Effector memory CD4-positive, alpha-beta T cell (primary cell): ENCODE results near the gene FAM193B.

Experiments
- DNase-seq, 3 donors: peaks; one replicate each; pipeline ENCODE4 v3.0.0-alpha.2; 2020
- H3K27ac ChIP-seq: 2 replicates; pipeline ENCODE4 v1.7.0; 2013; ENCODE audit warnings: mild to moderate bottlenecking, low read length, moderate library complexity; ENCODE audit not compliant: insufficient read depth, poor library complexity, severe bottlenecking
- H3K27me3 ChIP-seq: replicated peaks from 2 replicates; pipeline ENCODE4 v1.7.0; 2013; ENCODE audit warnings: mild to moderate bottlenecking, low read length; ENCODE audit not compliant: insufficient read depth, control insufficient read depth, poor library complexity, severe bottlenecking
- H3K36me3 ChIP-seq: 2 replicates; pipeline ENCODE4 v1.7.0; 2013; ENCODE audit warnings: mild to moderate bottlenecking, low read length, moderate library complexity; ENCODE audit not compliant: control insufficient read depth, insufficient read depth
- H3K4me1 ChIP-seq: 2 replicates; pipeline ENCODE4 v1.7.0; 2013; ENCODE audit warnings: low read length, mild to moderate bottlenecking; ENCODE audit not compliant: control insufficient read depth, insufficient read depth, poor library complexity, severe bottlenecking
- H3K4me3 ChIP-seq: 2 replicates; pipeline ENCODE4 v1.7.0; 2013; ENCODE audit warnings: low read length, low read depth, mild to moderate bottlenecking; ENCODE audit not compliant: insufficient read depth, poor library complexity, severe bottlenecking
- H3K9me3 ChIP-seq: 2 replicates; pipeline ENCODE4 v1.7.0; 2013; ENCODE audit warnings: mild to moderate bottlenecking, low read length, moderate library complexity; ENCODE audit not compliant: control insufficient read depth

The FAM193B gene

DNA sequence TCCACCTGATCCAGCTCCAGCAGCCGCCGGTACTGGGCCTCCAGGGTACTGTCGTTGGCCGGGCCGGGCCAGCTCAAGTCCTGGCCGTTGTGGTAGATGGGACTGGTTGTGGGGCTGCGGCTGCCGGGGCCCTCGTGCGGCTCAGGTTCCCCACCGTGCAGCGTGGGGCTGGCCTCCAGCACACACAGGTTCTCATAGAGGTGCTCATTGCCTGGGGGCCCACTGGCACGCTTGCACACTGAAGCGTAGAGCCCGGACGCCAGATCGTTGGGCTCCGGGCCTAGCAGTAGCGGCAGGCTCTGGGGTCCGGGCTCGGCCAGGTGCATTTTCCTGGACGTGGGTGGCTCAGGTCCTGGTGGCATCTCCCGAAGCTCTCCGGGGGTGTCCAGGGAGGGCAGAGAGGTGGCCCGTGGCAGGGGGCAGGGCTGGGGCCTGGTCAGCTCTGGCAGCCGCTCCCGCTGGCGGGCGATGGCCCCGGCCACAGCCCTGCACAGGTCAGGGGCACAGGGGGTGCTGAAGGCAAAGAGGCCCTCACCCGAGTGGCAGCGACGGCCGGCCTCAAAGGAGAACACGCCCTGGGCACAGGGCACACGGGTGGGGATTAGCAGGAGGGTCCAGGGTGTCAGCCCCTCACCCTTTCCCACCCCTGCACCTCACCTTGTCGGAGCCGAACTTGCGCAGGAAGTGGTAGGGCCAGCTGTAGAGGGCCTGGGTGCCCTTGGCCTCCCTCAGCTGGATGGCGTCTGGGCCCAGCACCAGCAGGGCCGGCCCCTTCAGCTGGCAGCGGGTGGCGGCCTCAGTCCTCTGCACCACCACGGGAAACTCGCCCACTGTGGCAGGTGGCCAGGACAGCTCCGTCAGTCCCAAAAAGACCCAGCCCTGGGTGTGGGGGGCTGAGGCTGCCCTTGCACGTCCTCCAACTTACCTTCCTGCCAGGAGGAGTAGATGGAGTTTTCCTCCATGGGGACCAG lies 50.0 kb downstream of the FAM193B start:
- H3K4me3 ChIP-seq, result no peak overlapping the region

DNA sequence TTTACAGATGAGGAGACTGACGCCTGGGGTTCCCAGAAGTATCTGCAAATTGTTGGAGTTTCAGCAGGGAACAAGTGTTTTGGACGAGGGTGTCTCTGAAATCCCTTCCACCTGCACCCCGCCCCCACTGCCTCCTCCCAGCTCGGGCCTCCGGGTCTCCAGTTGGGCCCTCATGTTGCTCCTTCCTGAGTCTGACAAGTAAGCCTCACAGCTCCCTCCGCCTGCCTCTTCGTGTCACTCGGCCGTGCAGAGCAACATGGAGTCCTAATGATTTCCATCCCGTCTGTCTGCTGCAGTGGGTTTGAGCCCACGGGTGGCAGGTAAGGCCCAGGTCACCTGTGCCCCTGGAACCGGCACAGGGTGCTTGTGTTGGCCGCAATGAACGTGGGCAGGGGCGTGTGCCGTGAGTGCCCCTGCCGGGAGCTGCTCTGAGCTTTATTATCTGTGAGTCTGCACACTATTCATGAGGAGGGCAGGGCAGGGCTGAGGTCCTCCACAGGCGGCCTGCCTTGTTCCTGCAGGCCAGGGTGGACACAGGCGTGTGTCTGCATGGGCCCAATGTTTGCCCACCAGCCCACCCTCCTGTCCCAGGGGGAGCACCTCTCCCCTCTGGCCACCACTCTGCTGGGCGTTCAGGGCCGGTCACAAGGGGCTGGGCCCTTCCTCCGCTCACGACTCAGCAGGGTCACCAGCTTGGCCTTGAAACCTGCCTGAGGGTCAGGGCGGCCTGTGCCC lies 50.8 kb downstream of the FAM193B start:
- peaks cover 4% of the 10 kb centered on the region for H3K4me1 ChIP-seq
- H3K4me3 ChIP-seq, result no peak overlapping the region

More for the DNA sequence above, 50.0 kb downstream of the FAM193B start:
- DNase-seq, result no peak
- H3K27ac ChIP-seq, result no peak overlapping the region
- H3K36me3 ChIP-seq, result no peaks in the 10 kb centered on the region
- no peaks in the 10 kb centered on the region for H3K27me3 ChIP-seq
- peaks cover 4% of the 10 kb centered on the region for H3K4me1 ChIP-seq
- H3K9me3 ChIP-seq, result no peaks in the 10 kb centered on the region

DNA sequence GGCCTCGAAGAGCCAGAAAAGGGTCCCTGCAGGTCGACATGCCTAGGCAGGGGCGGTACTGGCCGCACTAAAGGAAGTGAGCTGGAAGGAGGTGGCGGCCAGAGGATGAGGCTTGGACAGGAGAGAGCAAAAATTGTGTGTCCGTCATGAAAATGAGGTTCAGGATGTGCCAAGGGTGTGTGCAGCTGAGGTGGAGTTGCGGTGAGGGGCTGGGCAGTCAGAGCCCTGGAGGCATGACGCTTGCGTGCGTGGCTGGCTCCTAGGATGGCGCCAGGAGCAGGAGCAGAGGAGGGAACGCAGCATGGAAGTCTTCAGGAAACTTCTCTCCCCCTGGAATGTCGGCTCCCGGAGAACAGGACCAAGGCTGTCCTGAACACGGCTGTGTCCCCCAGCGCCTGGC lies 51.5 kb downstream of the FAM193B start:
- Histone ChIP-seq H3K36me3 (no peaks in the 10 kb centered on the region), H3K4me3 (no peak overlapping the region), H3K27ac (no peak overlapping the region), H3K27me3 (no peaks in the 10 kb centered on the region), H3K9me3 (no peaks in the 10 kb centered on the region), H3K4me1 (peaks cover 9% of the 10 kb centered on the region)
- DNase-seq, result no peak

More for the DNA sequence above, 50.8 kb downstream of the FAM193B start:
- H3K9me3 ChIP-seq, result no peaks in the 10 kb centered on the region
- H3K27ac ChIP-seq, result no peak overlapping the region
- no peak for DNase-seq
- H3K36me3 ChIP-seq, result no peaks in the 10 kb centered on the region
- H3K27me3 ChIP-seq, result no peaks in the 10 kb centered on the region

DNA sequence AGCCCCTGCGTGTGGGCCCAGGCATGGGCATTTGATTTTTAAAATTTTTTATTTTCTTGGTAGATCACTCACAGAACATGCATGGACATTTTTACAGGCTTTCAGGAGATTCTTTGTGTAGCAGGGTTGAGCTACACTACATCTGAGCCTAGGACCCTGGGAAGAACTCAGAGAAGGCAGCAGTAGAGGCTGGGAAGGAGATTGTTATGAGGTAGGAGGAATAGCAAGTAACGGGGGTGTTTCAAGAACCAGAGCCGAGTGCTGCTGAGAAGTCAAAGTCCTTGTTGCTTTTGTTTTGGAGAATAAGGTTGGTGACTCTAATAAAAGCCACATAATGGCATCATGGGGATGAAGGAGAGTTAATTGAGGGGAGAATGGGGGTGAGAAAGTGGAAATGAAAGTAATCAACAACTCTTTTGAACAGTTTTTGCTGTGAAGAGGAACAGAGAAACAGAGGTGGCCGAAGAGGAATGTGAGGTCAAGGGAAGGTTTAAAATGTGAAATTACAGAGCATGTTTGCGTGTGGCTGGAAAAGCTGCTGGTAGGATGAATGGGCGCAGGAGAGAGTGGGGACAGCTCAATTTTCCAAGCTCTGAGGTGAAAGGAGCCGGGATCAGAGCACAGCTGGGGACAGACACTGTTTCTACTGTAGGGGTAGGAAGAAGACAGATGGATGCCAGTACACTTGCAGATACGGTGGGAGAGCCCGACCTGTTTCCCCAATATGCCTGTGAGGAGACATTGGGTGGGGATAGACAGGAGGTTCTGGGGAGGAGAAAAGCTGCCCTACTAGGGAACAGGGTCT lies 52.3 kb downstream of the FAM193B start:
- H3K4me1 ChIP-seq, result peaks cover 16% of the 10 kb centered on the region
- no peaks in the 10 kb centered on the region for H3K9me3 ChIP-seq
- no peaks in the 10 kb centered on the region for H3K36me3 ChIP-seq
- no peak overlapping the region for H3K4me3 ChIP-seq
- no peaks in the 10 kb centered on the region for H3K27me3 ChIP-seq
- no peak overlapping the region for H3K27ac ChIP-seq
- DNase-seq, result no peak

DNA sequence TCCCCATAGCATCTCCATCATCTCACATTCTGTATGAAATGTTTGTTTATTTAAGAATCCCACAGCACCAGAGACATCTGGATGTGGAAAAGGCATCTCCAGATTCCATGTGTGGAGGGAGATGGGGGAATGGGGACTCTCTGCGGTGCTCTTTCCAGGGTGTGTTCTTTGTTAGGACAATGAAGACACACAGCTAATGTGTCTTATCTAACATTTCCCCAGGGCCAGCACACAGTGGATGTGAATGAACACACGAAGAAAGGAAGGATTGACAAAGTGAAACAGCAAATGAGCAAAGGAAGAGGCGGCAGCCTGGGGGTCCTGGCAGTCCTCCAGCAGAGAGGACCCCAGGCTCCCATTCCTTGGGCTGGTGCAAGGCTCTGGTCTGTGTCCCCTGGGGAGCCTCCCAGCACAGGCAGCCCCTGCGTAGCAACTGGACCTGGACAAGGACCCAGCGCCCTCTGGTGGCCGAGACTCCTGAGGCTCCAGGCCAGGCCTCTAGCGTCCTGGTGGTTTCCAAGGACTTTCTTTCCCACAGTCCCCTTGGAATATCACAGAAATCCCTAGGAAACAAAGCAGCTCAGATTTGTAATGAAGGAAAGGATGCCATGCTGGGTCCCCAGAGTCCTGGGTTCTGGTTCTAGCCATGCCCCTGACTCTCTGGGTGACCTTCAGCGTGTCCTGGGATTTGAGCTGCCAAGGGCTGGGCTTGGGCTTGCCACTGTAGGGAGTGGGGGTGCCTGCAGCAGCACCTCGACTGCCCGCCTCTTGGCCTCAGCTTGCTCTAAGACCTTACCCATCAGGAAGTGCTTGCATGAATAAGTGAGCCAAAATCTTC lies 53.5 kb downstream of the FAM193B start:
- Histone ChIP-seq H3K4me1 (peaks cover 22% of the 10 kb centered on the region), H3K9me3 (no peaks in the 10 kb centered on the region), H3K27ac (no peak overlapping the region), H3K4me3 (no peak overlapping the region), H3K27me3 (no peaks in the 10 kb centered on the region), H3K36me3 (no peaks in the 10 kb centered on the region)
- DNase-seq, result peak; percentile 60 to 76 (median 69)

DNA sequence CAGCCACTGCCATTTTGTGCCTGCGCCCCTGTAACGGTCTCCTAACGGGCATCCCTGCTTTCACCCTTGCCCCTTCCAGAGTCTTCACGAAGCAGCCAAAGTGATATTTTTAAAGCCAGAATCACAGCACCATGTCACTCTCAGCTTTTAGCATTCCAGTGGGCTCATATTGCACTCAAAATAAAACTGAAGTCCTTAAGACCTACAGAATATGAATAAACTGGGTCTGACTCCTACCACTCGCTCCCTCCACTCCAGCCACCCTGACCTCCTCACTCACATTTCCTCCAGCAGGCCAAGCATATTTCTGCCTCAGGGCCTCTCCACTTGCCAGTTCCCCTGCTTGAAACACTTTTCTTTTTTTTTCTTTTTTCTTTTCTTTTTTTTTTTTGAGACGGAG lies 54.5 kb downstream of the FAM193B start:
- no peak overlapping the region for H3K27ac ChIP-seq
- no peak for DNase-seq
- H3K36me3 ChIP-seq, result no peaks in the 10 kb centered on the region

DNA sequence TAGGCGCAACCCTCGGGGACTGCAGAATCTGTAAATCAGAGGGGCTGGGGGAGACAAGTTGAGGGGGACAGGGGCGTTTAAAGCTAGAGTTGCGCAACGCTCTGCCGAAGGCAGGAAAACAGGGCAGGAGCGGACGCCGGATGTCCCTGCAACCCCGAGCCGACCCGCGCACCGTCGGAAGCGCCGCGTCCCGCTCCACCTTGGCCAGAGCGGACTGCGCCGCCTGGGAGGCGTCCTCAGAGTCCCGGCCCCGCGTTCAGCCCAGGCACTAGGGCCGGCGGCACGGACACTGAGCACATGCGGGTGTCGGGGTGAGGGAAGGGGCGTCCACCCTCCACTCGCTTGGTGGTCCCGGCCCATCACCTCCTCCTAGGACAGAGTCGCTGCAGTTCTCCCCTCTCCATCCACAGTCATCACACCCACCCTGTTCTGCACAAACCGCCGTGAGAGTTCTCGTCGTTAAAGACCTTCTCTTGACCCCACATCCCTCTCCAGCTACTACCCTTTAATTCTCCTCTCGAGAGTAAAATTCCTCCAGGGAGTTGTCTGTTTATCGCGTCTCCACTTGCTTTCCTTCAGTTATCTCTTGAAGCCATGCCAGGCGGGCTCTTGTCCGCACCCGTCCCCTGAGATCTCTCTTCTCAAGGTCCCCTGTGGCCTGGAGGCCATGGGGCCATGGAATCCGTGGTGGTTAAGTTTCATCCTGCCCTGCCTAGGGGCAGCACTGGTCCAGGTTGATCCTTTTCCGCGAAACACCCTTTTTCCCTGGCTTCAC lies 56.2 kb downstream of the FAM193B start:
- peaks cover 22% of the 10 kb centered on the region for H3K4me1 ChIP-seq
- no peaks in the 10 kb centered on the region for H3K36me3 ChIP-seq
- no peaks in the 10 kb centered on the region for H3K27me3 ChIP-seq
- no peak overlapping the region for H3K27ac ChIP-seq
- H3K9me3 ChIP-seq, result no peaks in the 10 kb centered on the region
- peak in 1 of 3 donors; percentile 18 for DNase-seq
- H3K4me3 ChIP-seq, result peak overlapping the region; percentile 62

More for the DNA sequence above, 54.5 kb downstream of the FAM193B start:
- Histone ChIP-seq H3K9me3 (no peaks in the 10 kb centered on the region), H3K4me1 (peaks cover 22% of the 10 kb centered on the region), H3K27me3 (no peaks in the 10 kb centered on the region), H3K4me3 (no peak overlapping the region)

DNA sequence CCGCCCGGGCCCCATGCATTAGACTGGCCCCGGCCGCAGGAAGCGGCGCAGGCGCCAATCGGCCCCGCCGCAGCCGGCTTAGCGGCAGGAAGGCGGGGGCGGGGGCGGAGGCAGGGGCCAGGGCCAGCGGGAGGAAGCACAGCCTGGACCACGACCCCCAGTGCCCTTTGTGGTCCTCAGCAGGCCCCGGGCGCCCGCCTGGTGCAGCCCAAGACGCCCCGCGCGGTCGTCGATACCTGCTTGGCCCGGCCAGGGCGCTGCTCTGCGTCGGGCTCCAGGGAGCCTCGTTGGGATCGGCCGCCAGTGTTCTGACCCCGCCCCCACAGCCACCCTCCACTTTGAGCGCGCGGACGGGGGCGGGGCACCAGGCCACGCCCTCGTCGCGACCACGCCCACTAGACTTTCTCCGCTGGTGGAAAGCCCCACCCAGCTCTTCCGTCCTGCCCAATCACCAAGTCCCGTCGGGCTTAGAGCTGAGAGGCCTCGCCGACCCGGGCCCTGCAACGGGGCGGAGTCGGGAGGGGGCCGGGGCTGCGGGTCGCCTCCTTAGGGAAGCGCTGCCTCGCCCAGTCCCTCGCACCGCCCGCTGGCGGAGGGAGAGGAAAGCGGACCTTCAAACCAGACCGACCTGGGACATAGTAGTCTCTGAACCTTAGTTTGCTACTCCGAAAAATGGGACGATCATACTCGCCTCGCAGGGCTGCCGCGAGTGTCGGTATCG lies 56.9 kb downstream of the FAM193B start, which contains the start of gene PDLIM7:
Gene PDLIM7 (minus strand): TSS at position 313 of the 721 bp plus-strand sequence. CDS start 1,092 bp downstream, outside the sequence.
- DNase-seq, result peak; percentile 87 to 91 (median 91)
- Histone ChIP-seq H3K27me3 (no peaks in the 10 kb centered on the region), H3K36me3 (no peaks in the 10 kb centered on the region), H3K27ac (peak within 1 kb of the TSS; percentile 20), H3K4me1 (peaks cover 22% of the 10 kb centered on the region), H3K4me3 (peak within 1 kb of the TSS; percentile 62), H3K9me3 (no peaks in the 10 kb centered on the region)
